Measurements from ENCODE around the gene NID2. TPM values are rescaled to one million over a fixed set of nuclear protein-coding genes. Genes with fewer than 3 reads are reported as not detected.

Gene NID2
- total and polyA plus RNA-seq, 12 donors = 7.2 to 61.3 (median 33.0) TPM

DNA sequence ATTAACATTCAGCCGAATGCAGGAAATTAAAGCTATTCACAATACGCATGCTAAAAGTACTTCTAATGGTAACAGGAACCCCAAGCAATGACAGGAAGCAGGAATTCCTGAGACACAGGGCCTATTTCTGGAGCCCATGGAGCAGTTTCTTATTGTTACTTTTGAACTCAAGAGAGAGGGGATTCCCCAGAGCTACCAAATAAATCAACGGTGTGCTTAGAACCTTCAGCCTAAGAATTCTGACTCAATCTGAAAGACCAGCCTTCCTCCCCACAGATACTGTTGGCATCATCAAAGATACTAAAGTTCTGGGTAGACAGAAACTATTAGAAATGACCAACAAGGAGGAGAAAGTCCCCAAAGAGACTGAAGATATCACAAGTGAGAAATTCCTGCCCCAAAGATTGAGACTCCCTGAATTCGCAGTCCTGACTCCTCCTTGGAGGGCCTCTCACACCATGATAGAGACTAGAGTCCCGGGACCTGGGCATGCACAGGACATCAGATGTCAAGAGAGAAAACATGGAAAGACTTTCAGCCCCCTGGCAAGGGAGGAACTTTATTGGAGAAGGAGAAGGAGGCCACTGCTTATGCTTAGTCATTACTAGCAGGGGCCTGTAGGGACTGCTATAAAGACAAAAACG lies 46.8 kb downstream of the NID2 start:
- WGBS, 4 donors = 63 to 71% (median 67%) methylated on average over 6 of the region's 6 CpGs
- Histone ChIP-seq H3K4me3 (no peak overlapping the region), H3K4me1 (replicated peaks in 1 of 2) (peaks cover 0 to 6% of the 10 kb centered on the region in 2 donors)

DNA sequence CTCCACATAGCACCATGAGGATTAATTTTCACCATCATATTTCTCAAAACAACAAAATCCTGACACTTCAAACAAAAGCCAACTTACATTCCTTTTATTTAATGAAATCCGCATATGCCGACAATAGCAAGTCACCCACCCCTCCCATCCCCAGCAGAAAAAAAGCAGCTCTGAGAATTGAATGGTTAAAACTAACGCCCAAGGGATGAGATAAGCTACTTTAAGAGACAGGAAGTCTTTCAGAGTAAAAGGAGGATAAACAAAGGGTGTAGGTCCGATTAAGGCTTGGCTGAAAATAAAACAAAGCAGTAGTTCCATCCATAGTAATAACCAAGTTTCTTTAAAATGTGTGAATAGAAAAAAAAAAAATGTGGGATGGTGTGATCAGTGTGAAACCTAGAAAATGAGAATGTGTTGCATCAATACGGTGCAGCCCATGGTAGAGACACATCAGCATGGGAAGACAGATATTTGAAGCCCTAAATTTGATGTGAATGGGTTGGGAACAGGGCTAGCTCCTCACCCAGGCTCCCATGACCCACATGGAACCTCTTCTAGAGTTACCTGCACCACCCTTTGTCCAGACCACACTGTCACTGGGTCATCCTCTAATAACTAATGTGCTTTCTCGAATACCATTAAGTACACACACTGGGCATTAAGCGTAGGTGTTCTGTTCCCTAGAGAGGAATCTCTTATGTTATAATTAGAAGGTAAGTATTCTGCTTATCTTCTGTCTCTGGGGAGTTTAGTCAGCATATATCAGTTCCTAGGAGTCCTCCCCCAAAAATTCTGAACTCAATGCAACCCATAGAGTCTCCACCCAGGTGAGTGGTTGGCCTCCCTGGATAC lies 47.8 kb downstream of the NID2 start:
- no peaks in the 10 kb centered on the region for H3K9me3 ChIP-seq (replicated peaks in 1 of 3)
- H3K27ac ChIP-seq = peak overlapping the region in 1 of 5 donors; percentile 61
- intact Hi-C loops (cut with DNase I) = no loop called here
- peaks cover 0 to 3% of the 10 kb centered on the region in 2 donors for H3K4me1 ChIP-seq (replicated peaks in 1 of 2)
- no peaks in the 10 kb centered on the region for H3K27me3 ChIP-seq
- H3K36me3 ChIP-seq (replicated peaks in 1 of 2) = no peaks in the 10 kb centered on the region
- DNase-seq = no peak
- 52 to 64% (median 59%) methylated on average over 7 of the region's 7 CpGs for WGBS, 4 donors
- H3K4me3 ChIP-seq = no peak overlapping the region
- TF ChIP-seq, protein P1, sequence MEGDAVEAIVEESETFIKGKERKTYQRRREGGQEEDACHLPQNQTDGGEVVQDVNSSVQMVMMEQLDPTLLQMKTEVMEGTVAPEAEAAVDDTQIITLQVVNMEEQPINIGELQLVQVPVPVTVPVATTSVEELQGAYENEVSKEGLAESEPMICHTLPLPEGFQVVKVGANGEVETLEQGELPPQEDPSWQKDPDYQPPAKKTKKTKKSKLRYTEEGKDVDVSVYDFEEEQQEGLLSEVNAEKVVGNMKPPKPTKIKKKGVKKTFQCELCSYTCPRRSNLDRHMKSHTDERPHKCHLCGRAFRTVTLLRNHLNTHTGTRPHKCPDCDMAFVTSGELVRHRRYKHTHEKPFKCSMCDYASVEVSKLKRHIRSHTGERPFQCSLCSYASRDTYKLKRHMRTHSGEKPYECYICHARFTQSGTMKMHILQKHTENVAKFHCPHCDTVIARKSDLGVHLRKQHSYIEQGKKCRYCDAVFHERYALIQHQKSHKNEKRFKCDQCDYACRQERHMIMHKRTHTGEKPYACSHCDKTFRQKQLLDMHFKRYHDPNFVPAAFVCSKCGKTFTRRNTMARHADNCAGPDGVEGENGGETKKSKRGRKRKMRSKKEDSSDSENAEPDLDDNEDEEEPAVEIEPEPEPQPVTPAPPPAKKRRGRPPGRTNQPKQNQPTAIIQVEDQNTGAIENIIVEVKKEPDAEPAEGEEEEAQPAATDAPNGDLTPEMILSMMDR (IDR thresholded peaks at IDR 0.05) = no peak

More for the DNA sequence above, 46.8 kb downstream of the NID2 start:
- no peak for TF ChIP-seq POLR2A (IDR thresholded peaks at IDR 0.05)
- TF ChIP-seq, protein P1 (IDR thresholded peaks at IDR 0.05) = no peak
- Histone ChIP-seq H3K9me3 (replicated peaks in 1 of 3) (no peaks in the 10 kb centered on the region), H3K36me3 (replicated peaks in 1 of 2) (no peaks in the 10 kb centered on the region), H3K27me3 (no peaks in the 10 kb centered on the region), H3K27ac (peak overlapping the region in 1 of 5 donors; percentile 61)
- no peak for DNase-seq
- intact Hi-C loops (cut with DNase I) = no loop called here

DNA sequence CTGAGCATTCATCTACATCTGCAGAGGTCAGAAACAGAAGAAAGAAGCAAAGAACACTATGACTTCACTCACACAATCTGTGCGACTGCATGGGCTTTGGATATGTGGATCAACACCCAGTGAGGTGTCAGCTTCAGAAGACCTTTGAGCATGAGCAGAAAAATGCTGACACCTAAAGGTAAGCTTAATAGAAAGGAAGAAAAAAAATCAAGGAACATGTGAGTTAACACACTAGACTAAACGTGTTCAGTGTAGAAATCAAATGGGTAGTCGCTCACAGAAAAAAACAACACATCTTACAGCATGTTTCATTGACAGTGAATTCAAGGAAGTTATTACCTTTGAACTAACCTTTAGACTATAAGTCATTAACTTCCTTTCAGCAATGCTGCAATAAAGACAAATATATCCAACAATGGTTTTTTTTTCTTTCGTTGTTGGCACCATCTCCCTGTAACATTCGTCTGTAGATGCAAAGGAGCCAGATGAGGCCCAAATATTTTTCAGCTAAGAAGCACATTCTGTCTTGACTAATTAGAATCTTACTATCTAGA lies 48.6 kb downstream of the NID2 start:
- H3K4me3 ChIP-seq = no peak overlapping the region
- intact Hi-C loops (cut with DNase I) = no loop called here
- peaks cover 0 to 3% of the 10 kb centered on the region in 2 donors for H3K4me1 ChIP-seq (replicated peaks in 1 of 2)
- no peak for DNase-seq
- H3K9me3 ChIP-seq (replicated peaks in 1 of 3) = no peaks in the 10 kb centered on the region
- no peaks in the 10 kb centered on the region for H3K36me3 ChIP-seq (replicated peaks in 1 of 2)
- H3K27me3 ChIP-seq = no peaks in the 10 kb centered on the region
- WGBS, 4 donors = 65 to 72% (median 70%) methylated on average over 5 of the region's 5 CpGs
- no peak overlapping the region for H3K27ac ChIP-seq
- TF ChIP-seq, protein P1 (IDR thresholded peaks at IDR 0.05) = no peak
- TF ChIP-seq POLR2A (IDR thresholded peaks at IDR 0.05) = no peak

DNA sequence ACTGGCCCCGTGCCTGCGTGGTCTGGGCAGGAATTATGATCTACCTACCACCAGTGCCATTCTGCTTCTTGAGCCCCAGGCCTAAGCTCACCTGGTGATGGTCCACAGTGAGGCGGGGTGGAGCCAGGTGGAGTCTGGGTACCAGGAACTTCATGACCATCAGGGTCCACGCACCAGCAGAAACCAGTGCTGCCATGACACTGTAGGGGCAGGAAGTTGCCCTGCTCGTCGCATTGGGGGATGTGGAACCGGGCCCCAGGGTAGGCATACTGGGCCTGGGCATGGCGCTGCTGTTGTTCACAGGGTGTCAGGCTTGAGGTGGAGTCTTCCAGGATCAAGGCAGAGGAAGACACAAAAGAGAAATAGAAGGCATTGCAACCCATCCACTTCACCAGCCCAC lies 49.9 kb downstream of the NID2 start:
- DNase-seq = no peak
- peaks cover 0 to 6% of the 10 kb centered on the region in 2 donors for H3K4me1 ChIP-seq (replicated peaks in 1 of 2)
- no peaks in the 10 kb centered on the region for H3K9me3 ChIP-seq (replicated peaks in 1 of 3)
- no peaks in the 10 kb centered on the region for H3K27me3 ChIP-seq
- intact Hi-C loops (cut with DNase I) = no loop called here
- TF ChIP-seq, protein P1 (IDR thresholded peaks at IDR 0.05) = no peak
- no peak for TF ChIP-seq POLR2A (IDR thresholded peaks at IDR 0.05)
- no peaks in the 10 kb centered on the region for H3K36me3 ChIP-seq (replicated peaks in 1 of 2)
- no peak overlapping the region for H3K4me3 ChIP-seq
- peak overlapping the region in 1 of 5 donors; percentile 21 for H3K27ac ChIP-seq
- 76 to 98% (median 96%) methylated on average over 7 to 8 of the region's 8 CpGs for WGBS, 4 donors

Measured in adrenal gland (tissue), 12 donors.